OCI-M2 (cell line): ENCODE results near the gene HYOU1.
"Not testable (repeated sequence)": the region's sequence is repeated elsewhere in the genome, so short reads cannot be mapped to it uniquely, and the experiment has no call there.

Source experiments
- DNase-seq: peaks from one replicate; lab custom pipeline; 2025; ENCODE audit not compliant: unreplicated experiment; lab: John Stamatoyannopoulos, UW

Gene HYOU1

GRCh38 chr11:119024430-119025098 lies 32.4 kb downstream of the HYOU1 start:
- DNase-seq = no peak

GRCh38 chr11:119023741-119024140 lies 33.3 kb downstream of the HYOU1 start:
- DNase-seq = no peak

GRCh38 chr11:119021631-119022030 lies 35.4 kb downstream of the HYOU1 start:
- no peak for DNase-seq

GRCh38 chr11:119019996-119020395 lies 37.0 kb downstream of the HYOU1 start:
- DNase-seq = no peak

- DNase-seq = peak; percentile 76
Measured at GRCh38 chr11:119018074-119018938, 38.7 kb downstream of the HYOU1 start, which contains the start of the genes RPS25 and TRAPPC4. Gene RPS25 (minus strand): TSS chr11:119018343. CDS start chr11:119018284, 59 bp downstream. Gene TRAPPC4 (plus strand): TSS chr11:119018766. CDS start chr11:119018796, 30 bp downstream.

GRCh38 chr11:119017377-119017776 lies 39.6 kb downstream of the HYOU1 start:
- not testable (repeated sequence) for DNase-seq

- DNase-seq = no peak
Measured at GRCh38 chr11:119016216-119017009, 40.6 kb downstream of the HYOU1 start.

- no peak for DNase-seq
Measured at GRCh38 chr11:119015054-119015611, 41.9 kb downstream of the HYOU1 start.

GRCh38 chr11:119014209-119014924 lies 42.6 kb downstream of the HYOU1 start:
- DNase-seq = no peak

- no peak for DNase-seq
Measured at GRCh38 chr11:119012629-119013170, 44.3 kb downstream of the HYOU1 start.

- no peak for DNase-seq
Measured at GRCh38 chr11:119011476-119012053, 45.4 kb downstream of the HYOU1 start.

- no peak for DNase-seq
Measured at GRCh38 chr11:119006656-119007055, 50.3 kb downstream of the HYOU1 start.

GRCh38 chr11:119000906-119001305 lies 56.1 kb downstream of the HYOU1 start:
- no peak for DNase-seq

GRCh38 chr11:118998822-118999221 lies 58.2 kb downstream of the HYOU1 start:
- DNase-seq = no peak

GRCh38 chr11:118998388-118998717 lies 58.7 kb downstream of the HYOU1 start:
- DNase-seq = no peak

GRCh38 chr11:118997627-118998387 lies 59.2 kb downstream of the HYOU1 start, which contains the start of gene CENATAC:
Gene CENATAC (plus strand): TSS chr11:118998138. CDS start chr11:118998198, 60 bp downstream.
- DNase-seq = peak; percentile 36

GRCh38 chr11:118996926-118997626 lies 59.9 kb downstream of the HYOU1 start:
- no peak for DNase-seq
